HG03342 (cell line): ENCODE results near the gene CHL1.

ENCODE experiments used
- ATAC-seq: cut with Tn5 transposase; IDR thresholded peaks from one replicate; pipeline ENCODE4 v1.9.1; 2021; ENCODE audit warnings: mild to moderate bottlenecking, moderate library complexity; ENCODE audit not compliant: unreplicated experiment

CHL1 gene

GRCh38 chr3:380801-381200 is 184.2 kb downstream of the CHL1 start:
- ATAC-seq: no peak

GRCh38 chr3:385151-385550 is 188.6 kb downstream of the CHL1 start:
- no peak for ATAC-seq

GRCh38 chr3:394775-395174 is 198.2 kb downstream of the CHL1 start:
- no peak for ATAC-seq

GRCh38 chr3:396293-396692 is 199.7 kb downstream of the CHL1 start:
- ATAC-seq: no peak

GRCh38 chr3:399647-400046 is 203.1 kb downstream of the CHL1 start:
- no peak for ATAC-seq

GRCh38 chr3:403826-404225 is 207.3 kb downstream of the CHL1 start:
- no peak for ATAC-seq

GRCh38 chr3:409011-409410 is 212.4 kb downstream of the CHL1 start:
- ATAC-seq: no peak

- ATAC-seq: no peak
Observed at GRCh38 chr3:411226-411625, 214.7 kb downstream of the CHL1 start.

GRCh38 chr3:414063-414462 is 217.5 kb downstream of the CHL1 start:
- peak; percentile 46 for ATAC-seq

- no peak for ATAC-seq
Observed at GRCh38 chr3:418239-418929, 221.8 kb downstream of the CHL1 start.

GRCh38 chr3:420584-420983 is 224.0 kb downstream of the CHL1 start:
- peak; percentile 68 for ATAC-seq

- no peak for ATAC-seq
Observed at GRCh38 chr3:425079-425478, 228.5 kb downstream of the CHL1 start.

- ATAC-seq: no peak
Observed at GRCh38 chr3:426072-426471, 229.5 kb downstream of the CHL1 start.

GRCh38 chr3:427128-427527 is 230.6 kb downstream of the CHL1 start:
- no peak for ATAC-seq

- ATAC-seq: no peak
Observed at GRCh38 chr3:430186-430585, 233.6 kb downstream of the CHL1 start.

- no peak for ATAC-seq
Observed at GRCh38 chr3:435161-435560, 238.6 kb downstream of the CHL1 start.

- no peak for ATAC-seq
Observed at GRCh38 chr3:436053-436452, 239.5 kb downstream of the CHL1 start.

- ATAC-seq: no peak
Observed at GRCh38 chr3:440826-441225, 244.3 kb downstream of the CHL1 start.

GRCh38 chr3:445960-446359 is 249.4 kb downstream of the CHL1 start:
- no peak for ATAC-seq

GRCh38 chr3:447671-448070 is 251.1 kb downstream of the CHL1 start:
- ATAC-seq: no peak

- no peak for ATAC-seq
Observed at GRCh38 chr3:449711-450110, 253.1 kb downstream of the CHL1 start.

- no peak for ATAC-seq
Observed at GRCh38 chr3:452221-452620, 255.7 kb downstream of the CHL1 start.

- ATAC-seq: no peak
Observed at GRCh38 chr3:453106-453505, 256.5 kb downstream of the CHL1 start.
